C4-2B (cell line): ENCODE data around the gene C11orf98.
A peak's percentile ranks its signal among the peaks of the same experiment; 100 is the strongest.

ENCODE experiments used
- H3K27ac ChIP-seq: fragments of 450-650 bp; 2 replicates; pipeline ENCODE4 v1.5.1; 2017
- ZFX ChIP-seq: fragments of 450-650 bp; IDR thresholded peaks from 2 replicates; pipeline ENCODE4 v1.6.1; 2017
- TF ChIP-seq, protein P1 (sequence below): fragments of 450-650 bp; conservative IDR thresholded peaks from 2 replicates; pipeline ENCODE4 v1.5.1; 2017; ENCODE audit warnings: mild to moderate bottlenecking

The C11orf98 gene

DNA sequence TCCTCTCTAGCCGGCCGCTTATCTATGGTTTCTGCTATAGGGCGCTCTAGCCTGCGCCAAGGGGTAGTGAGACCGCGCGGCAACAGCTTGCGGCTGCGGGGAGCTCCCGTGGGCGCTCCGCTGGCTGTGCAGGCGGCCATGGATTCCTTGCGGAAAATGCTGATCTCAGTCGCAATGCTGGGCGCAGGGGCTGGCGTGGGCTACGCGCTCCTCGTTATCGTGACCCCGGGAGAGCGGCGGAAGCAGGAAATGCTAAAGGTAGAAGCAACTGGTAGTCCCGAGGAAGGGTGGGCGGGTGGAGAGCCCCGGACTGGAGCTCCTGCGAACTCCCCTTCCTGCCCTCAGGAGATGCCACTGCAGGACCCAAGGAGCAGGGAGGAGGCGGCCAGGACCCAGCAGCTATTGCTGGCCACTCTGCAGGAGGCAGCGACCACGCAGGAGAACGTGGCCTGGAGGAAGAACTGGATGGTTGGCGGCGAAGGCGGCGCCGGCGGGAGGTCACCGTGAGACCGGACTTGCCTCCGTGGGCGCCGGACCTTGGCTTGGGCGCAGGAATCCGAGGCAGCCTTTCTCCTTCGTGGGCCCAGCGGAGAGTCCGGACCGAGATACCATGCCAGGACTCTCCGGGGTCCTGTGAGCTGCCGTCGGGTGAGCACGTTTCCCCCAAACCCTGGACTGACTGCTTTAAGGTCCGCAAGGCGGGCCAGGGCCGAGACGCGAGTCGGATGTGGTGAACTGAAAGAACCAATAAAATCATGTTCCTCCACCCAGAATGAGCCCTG, 6.8 kb upstream of the C11orf98 start, which contains the start of the genes LBHD1 and UQCC3:
TSS of gene LBHD1 (minus strand) at position 660 of the 782 bp plus-strand sequence. CDS start 2,236 bp downstream, outside the sequence.
TSS of gene UQCC3 (plus strand) at position 66 of the 782 bp plus-strand sequence. CDS start at position 139, 73 bp downstream.
- peak within 1 kb of the TSS; percentile 98 for H3K27ac ChIP-seq
- TF ChIP-seq ZFX, result peak; percentile 54; the same call in 1 of the 2 replicates
- TF ChIP-seq, protein P1, sequence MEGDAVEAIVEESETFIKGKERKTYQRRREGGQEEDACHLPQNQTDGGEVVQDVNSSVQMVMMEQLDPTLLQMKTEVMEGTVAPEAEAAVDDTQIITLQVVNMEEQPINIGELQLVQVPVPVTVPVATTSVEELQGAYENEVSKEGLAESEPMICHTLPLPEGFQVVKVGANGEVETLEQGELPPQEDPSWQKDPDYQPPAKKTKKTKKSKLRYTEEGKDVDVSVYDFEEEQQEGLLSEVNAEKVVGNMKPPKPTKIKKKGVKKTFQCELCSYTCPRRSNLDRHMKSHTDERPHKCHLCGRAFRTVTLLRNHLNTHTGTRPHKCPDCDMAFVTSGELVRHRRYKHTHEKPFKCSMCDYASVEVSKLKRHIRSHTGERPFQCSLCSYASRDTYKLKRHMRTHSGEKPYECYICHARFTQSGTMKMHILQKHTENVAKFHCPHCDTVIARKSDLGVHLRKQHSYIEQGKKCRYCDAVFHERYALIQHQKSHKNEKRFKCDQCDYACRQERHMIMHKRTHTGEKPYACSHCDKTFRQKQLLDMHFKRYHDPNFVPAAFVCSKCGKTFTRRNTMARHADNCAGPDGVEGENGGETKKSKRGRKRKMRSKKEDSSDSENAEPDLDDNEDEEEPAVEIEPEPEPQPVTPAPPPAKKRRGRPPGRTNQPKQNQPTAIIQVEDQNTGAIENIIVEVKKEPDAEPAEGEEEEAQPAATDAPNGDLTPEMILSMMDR, result no peak

DNA sequence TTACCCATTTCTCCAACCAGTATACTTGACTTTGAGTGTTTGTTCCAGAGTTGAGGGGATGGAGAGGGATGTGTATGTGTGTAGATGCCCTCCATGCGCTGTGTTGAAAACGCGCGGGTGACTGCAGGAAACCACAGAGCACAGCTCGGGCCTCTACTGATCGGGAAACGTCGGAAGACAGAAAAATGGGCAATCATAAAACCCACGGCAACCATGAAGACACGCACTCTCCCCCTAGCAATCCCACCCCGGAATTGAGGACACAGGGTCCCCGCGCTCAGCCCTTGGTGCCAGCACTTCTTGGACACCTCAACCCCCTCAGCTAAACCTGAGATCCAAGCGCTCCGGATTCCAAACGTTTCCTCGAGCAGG, 6.2 kb upstream of the C11orf98 start:
- H3K27ac ChIP-seq, result peak overlapping the region; percentile 98
- TF ChIP-seq, protein P1, result no peak
- TF ChIP-seq ZFX, result no peak

DNA sequence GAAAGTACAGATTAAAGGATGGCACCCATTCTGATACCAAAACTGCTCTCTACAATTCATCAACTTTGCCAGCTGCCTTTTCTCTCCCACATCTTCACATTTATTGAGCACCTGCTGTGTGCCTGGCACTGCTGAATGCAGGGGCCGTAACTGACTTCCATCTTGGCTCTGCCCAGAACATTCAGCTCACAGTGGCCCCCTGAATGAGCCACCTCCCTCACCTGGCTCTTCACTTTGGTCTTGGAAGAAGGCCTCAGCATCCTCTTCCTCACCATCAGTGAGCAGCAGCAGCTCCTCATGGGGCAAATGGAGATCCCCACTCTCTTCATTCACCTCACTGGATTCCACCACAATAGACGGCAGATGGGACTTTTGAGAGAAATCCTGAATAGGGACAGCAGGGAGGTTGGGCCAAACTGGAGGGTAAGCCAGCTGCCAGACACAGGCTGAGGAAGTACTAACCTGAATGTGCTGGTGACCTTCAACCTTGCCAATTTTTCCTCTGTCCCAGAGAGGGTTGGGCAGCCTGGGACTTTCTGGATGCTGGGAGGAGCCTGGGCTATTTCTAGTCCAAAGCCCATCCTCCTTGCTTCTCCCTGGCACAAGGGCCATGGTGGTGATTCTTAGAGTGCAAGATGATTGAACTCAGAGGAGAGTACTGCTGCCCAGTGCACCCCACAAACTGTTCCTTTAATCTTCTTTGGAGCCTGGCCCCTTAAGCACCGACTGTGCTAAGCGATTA, 4.6 kb upstream of the C11orf98 start:
- H3K27ac ChIP-seq, result peak overlapping the region; percentile 98
- TF ChIP-seq ZFX, result no peak
- TF ChIP-seq, protein P1, result no peak

DNA sequence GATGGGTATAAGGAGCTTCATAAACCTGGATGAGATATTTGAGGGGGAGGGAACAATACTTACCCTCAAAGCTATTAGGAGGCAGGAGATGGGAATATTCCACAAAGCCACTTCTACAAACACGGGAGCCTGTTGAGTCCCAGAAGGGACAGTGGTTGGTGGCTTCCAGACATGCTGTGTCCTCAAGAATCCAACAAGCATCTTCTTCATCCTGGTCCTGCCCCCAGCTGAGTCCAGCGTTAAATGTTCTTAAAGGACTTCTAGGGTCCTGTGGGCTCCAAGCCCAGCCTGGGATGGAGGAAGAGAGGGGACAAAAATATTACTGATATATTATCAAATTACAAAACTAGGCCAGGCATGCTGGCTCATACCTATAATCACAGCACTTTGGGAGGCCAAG, 2.5 kb upstream of the C11orf98 start:
- TF ChIP-seq, protein P1, result no peak
- TF ChIP-seq ZFX, result no peak
- peak overlapping the region; percentile 98 for H3K27ac ChIP-seq

DNA sequence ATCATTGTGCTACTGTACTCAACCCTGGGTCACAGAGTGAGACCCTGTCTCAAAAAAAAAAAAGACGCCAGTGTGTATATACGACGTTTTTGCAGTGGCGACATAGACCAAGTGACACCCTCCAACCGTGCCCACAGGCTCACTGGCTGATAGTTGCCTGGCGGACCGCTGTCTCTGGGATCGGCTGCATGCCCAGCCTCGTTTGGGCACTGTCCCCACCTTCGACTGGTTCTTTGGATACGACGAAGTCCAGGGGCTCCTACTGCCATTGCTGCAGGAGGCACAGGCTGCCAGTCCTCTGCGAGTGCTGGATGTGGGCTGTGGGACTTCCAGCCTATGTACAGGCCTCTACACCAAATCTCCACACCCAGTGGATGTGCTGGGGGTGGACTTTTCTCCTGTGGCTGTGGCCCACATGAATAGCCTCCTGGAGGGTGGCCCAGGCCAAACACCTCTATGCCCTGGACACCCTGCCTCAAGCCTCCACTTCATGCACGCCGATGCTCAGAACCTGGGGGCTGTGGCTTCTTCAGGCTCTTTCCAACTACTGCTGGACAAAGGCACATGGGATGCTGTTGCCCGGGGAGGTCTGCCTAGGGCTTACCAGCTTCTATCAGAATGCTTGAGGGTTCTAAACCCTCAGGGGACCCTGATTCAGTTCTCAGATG, 1.4 kb upstream of the C11orf98 start:
- TF ChIP-seq, protein P1, result no peak
- no peak for TF ChIP-seq ZFX
- H3K27ac ChIP-seq, result peak overlapping the region; percentile 98

DNA sequence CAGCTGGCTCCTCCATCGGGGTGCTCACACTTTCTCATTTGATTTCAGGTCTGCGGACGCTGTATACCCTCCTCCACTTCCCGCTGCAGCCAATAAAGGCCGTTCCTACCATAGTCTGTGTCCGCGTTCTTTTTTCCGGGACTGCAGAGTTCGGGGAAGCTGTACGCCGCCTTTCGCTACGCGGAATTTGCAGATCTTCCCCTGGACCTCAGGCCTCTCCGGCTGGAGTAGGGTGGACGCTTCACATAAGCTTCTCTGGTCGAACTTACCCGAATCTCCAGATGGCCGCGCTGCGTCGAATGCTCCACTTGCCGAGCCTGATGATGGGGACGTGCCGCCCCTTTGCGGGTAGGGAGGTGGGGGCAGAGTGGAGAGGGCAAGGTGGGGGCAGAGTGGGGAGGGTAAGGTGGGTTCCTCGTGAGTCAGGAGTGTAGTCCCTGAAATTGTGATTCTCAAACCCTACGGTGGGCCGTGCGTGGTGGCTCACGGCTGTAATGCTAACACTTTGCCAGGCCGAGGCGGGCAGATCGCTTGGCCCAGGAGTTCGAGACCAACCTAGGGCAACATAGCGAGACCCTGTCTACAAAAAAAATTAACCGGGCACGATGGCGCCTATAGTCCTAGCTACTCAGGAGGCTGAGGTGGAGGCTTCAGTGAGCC, 719 bp upstream of the C11orf98 start:
- TF ChIP-seq, protein P1, result no peak
- TF ChIP-seq ZFX, result 0 out of 2 replicates have a peak, but pooled peaks have one; percentile 30
- peak overlapping the region; percentile 98 for H3K27ac ChIP-seq
